HepG2 (cell line): ENCODE measurements around the gene SMARCC1. TPM values are rescaled to one million over a fixed set of nuclear protein-coding genes. Genes with fewer than 3 reads are reported as not detected.

Experiments used
- ATAC-seq: fragments of 200-7000 bp; cut with Tn5 transposase; 3 replicates; pipeline ENCODE4 v1.9.1; 2020; ENCODE audit warnings: mild to moderate bottlenecking, moderate library complexity
- BruUV-seq: library from RNA; stranded (reverse); fragments of 400-500 nt; replicated peaks from 2 replicates; lab custom pipeline; 2021; lab: Mats Ljungman, UMichigan
- CTCF ChIA-PET: fragments of 300-600 bp; formaldehyde crosslinking; extraction: SDS; loops from one replicate; lab custom pipeline; 2021; ENCODE audit warnings: low total read pairs, inconsistent platforms, low intra/inter-chr PET ratio; lab: Yijun Ruan, JAX
- POLR2A ChIA-PET: fragments of 350-600 bp; sonication (Branson Sonifier 250); formaldehyde crosslinking; loops from one replicate; lab custom pipeline; 2020; ENCODE audit warnings: antibody characterized with exemption, inconsistent platforms; lab: Yijun Ruan, JAX
- DNase-seq: peaks from one replicate; pipeline ENCODE4 v3.0.0-alpha.2; 2015; ENCODE audit warnings: low spot score
- FAIRE-seq: peaks from 3 replicates; lab custom pipeline; 2011; peaks lifted over from hg19 to GRCh38; lab: Jason Lieb, UNC
- H2AFZ ChIP-seq: one replicate; pipeline ENCODE4 v1.6.1; 2011; ENCODE audit warnings: low read length, inconsistent platforms
- H3K27ac ChIP-seq: fragments of 300-600 bp; 3 replicates; pipeline ENCODE4 v1.8.0; 2011; ENCODE audit warnings: mixed run types, mild to moderate bottlenecking, mixed read lengths, low read length, inconsistent platforms; ENCODE audit not compliant: insufficient read depth; ENCODE audit errors: extremely low read length
- H3K27me3 ChIP-seq, 2 experiments: fragments of 200-600 bp in 1 of 2; 2 replicates in 1 of 2; 3 replicates in 1 of 2; pipeline versions ENCODE4 v1.6.0 to v1.8.0; 2011; ENCODE audit warnings: low read length in 2 of 2, mild to moderate bottlenecking in 2 of 2, moderate library complexity in 2 of 2, inconsistent platforms in 1 of 2; ENCODE audit not compliant: insufficient read depth in 2 of 2, control insufficient read depth in 1 of 2
- H3K36me3 ChIP-seq, 2 experiments: fragments of 200-600 bp in 1 of 2; replicated peaks in 1 of 2; 2 replicates in 1 of 2; 3 replicates in 1 of 2; pipeline versions ENCODE4 v1.5.1 to v1.8.0; 2011; ENCODE audit warnings: low read length in 2 of 2, inconsistent platforms in 1 of 2; ENCODE audit not compliant: insufficient read depth in 2 of 2, control insufficient read depth in 1 of 2
- H3K4me1 ChIP-seq: 2 replicates; pipeline ENCODE4 v1.5.1; 2012; ENCODE audit warnings: low read length, inconsistent platforms; ENCODE audit not compliant: insufficient read depth
- H3K4me2 ChIP-seq: 2 replicates; pipeline ENCODE4 v1.6.0; 2011; ENCODE audit warnings: low read depth, low read length, inconsistent platforms
- H3K4me3 ChIP-seq, 3 experiments: fragments of 200-600 bp in 1 of 3; sonication (generic), shearing (Covaris generic) in 1 of 3; replicated peaks in 1 of 3; 2 replicates each; pipeline ENCODE4 v1.5.1; 2011 to 2016; ENCODE audit warnings: low read length in 3 of 3, inconsistent platforms in 2 of 3, low read depth in 2 of 3, mild to moderate bottlenecking in 2 of 3, control low read depth in 1 of 3, mixed read lengths in 1 of 3; ENCODE audit not compliant: insufficient read depth in 1 of 3
- H3K79me2 ChIP-seq: one replicate; pipeline ENCODE4 v1.6.1; 2011; ENCODE audit warnings: low read length, inconsistent platforms; ENCODE audit not compliant: insufficient read depth
- H3K9ac ChIP-seq: 2 replicates; pipeline ENCODE4 v1.6.0; 2011; ENCODE audit warnings: mild to moderate bottlenecking, low read depth, low read length, inconsistent platforms; ENCODE audit not compliant: insufficient read depth
- H3K9me3 ChIP-seq: 2 replicates; pipeline ENCODE4 v1.5.1; 2012; ENCODE audit warnings: mild to moderate bottlenecking, low read length
- H4K20me1 ChIP-seq: 2 replicates; pipeline ENCODE4 v1.6.0; 2011; ENCODE audit warnings: inconsistent platforms, mild to moderate bottlenecking, low read length, moderate library complexity; ENCODE audit not compliant: insufficient read depth
- DBP ChIP-seq: sonication (generic); formaldehyde crosslinking; IDR thresholded peaks from 2 replicates; pipeline ENCODE4 v1.4.0; 2020; ENCODE audit warnings: missing genetic modification reagents; ENCODE audit errors: not compliant biosample characterization
- KDM5B ChIP-seq: sonication (generic); formaldehyde crosslinking; IDR thresholded peaks from 2 replicates; pipeline ENCODE4 v1.4.0; 2020; ENCODE audit warnings: missing genetic modification reagents, mild to moderate bottlenecking, borderline replicate concordance
- MIXL1 ChIP-seq: IDR thresholded peaks from 2 replicates; pipeline ENCODE4 v1.6.1; 2016
- PHF20 ChIP-seq: sonication (generic); formaldehyde crosslinking; IDR thresholded peaks from 2 replicates; pipeline ENCODE4 v1.5.0; 2020; ENCODE audit warnings: mild to moderate bottlenecking, missing genetic modification reagents
- SETDB1 ChIP-seq: sonication (generic); formaldehyde crosslinking; IDR thresholded peaks from 2 replicates; pipeline ENCODE4 v1.5.1; 2020; ENCODE audit warnings: missing genetic modification reagents, mild to moderate bottlenecking, borderline replicate concordance
- ZBTB46 ChIP-seq: sonication (generic); formaldehyde crosslinking; IDR thresholded peaks from 2 replicates; pipeline ENCODE4 v1.4.0; 2020; ENCODE audit warnings: mild to moderate bottlenecking, missing genetic modification reagents, borderline replicate concordance
- ZFAT ChIP-seq: sonication (generic); formaldehyde crosslinking; conservative IDR thresholded peaks from 2 replicates; pipeline ENCODE4 v1.8.1; 2023; ENCODE audit warnings: missing genetic modification reagents, inconsistent platforms
- ZFX ChIP-seq: sonication (generic); formaldehyde crosslinking; IDR thresholded peaks from 2 replicates; pipeline ENCODE4 v1.4.0; 2020; ENCODE audit warnings: mild to moderate bottlenecking, low read depth, missing genetic modification reagents, moderate library complexity
- ZNF20 ChIP-seq: sonication (generic); formaldehyde crosslinking; IDR thresholded peaks from 2 replicates; pipeline ENCODE4 v1.4.0; 2020; ENCODE audit warnings: mild to moderate bottlenecking, moderate library complexity, missing genetic modification reagents
- ZNF296 ChIP-seq: sonication (generic); formaldehyde crosslinking; conservative IDR thresholded peaks from 2 replicates; pipeline ENCODE4 v1.5.0; 2020; ENCODE audit warnings: mild to moderate bottlenecking, missing genetic modification reagents
- ZNF431 ChIP-seq: sonication (generic); formaldehyde crosslinking; IDR thresholded peaks from 2 replicates; pipeline ENCODE4 v1.9.0; 2022; ENCODE audit warnings: missing genetic modification reagents, low read depth, mild to moderate bottlenecking, borderline replicate concordance
- ZNF605 ChIP-seq: sonication (generic); formaldehyde crosslinking; IDR thresholded peaks from 2 replicates; pipeline ENCODE4 v1.8.0; 2022; ENCODE audit warnings: mild to moderate bottlenecking, missing genetic modification reagents
- ZNF850 ChIP-seq: sonication (generic); formaldehyde crosslinking; conservative IDR thresholded peaks from 2 replicates; pipeline ENCODE4 v1.9.0; 2021; ENCODE audit warnings: mild to moderate bottlenecking, missing genetic modification reagents
- WGBS: methylation state at CpG from one replicate; pipeline ENCODE4 v1.1.6; 2017; ENCODE audit warnings: low lambda C conversion rate; 5-methylcytosine and 5-hydroxymethylcytosine counted together
- in situ Hi-C: cut with HindIII; loops from 2 replicates; pipeline ENCODE4 v1.10.0; 2017; ENCODE audit warnings: low pct_unique_long_range_greater_than_20kb; ENCODE audit not compliant: extremely low pct_ligation_motif_present
- intact Hi-C: fragments of 100-400 bp; cut with micrococcal nuclease; formaldehyde crosslinking; loops from one replicate; pipeline ENCODE4 v1.10.0; 2022; ENCODE audit not compliant: unreplicated experiment
- polyA plus RNA-seq, 8 experiments: library from polyadenylated mRNA; depleted of rRNA in 3 of 8; stranded (reverse) in 7 of 8; unstranded in 1 of 8; fragments of >200 nt; fragmentation: Illumina TruSeq in 4 of 8; extraction: Trizol in 4 of 8; gene quantifications; 2 replicates each; pipeline versions ENCODE4 v1.2.1 to v1.2.3, GENCODE V29; 2011 to 2016; ENCODE audit warnings: low read depth in 4 of 8, missing spikeins in 1 of 8, mixed read lengths in 1 of 8; ENCODE audit not compliant: insufficient read depth in 1 of 8
- total RNA-seq, 5 experiments: library from RNA; depleted of rRNA; stranded (reverse); fragments of >200 nt; fragmentation: Illumina TruSeq; extraction: Trizol; gene quantifications; 2 replicates each; pipeline ENCODE4 v1.2.3, GENCODE V29; 2016; ENCODE audit warnings: low read depth in 1 of 5
- TF ChIP-seq, protein P1 (sequence below): sonication (generic); formaldehyde crosslinking; IDR thresholded peaks from 2 replicates; pipeline ENCODE4 v1.4.0; 2020; ENCODE audit warnings: mild to moderate bottlenecking, missing genetic modification reagents, borderline replicate concordance
- TF ChIP-seq, protein P2 (sequence below): sonication (generic); formaldehyde crosslinking; IDR thresholded peaks from 2 replicates; pipeline ENCODE4 v1.8.1; 2023; ENCODE audit warnings: mild to moderate bottlenecking, missing genetic modification reagents
- TF ChIP-seq, protein P3 (sequence below): sonication (generic); formaldehyde crosslinking; IDR thresholded peaks from 2 replicates; pipeline ENCODE4 v1.4.0; 2020; ENCODE audit warnings: mild to moderate bottlenecking, missing genetic modification reagents

SMARCC1 gene
- total and polyA plus RNA-seq, 2 of the 13 experiments (the other 11 are each of a cell fraction or from before 2014, with no cell fraction given) = 47.9 to 58.4 TPM

- Histone ChIP-seq H3K9ac (no peak overlapping the region), H3K36me3 (peaks cover 29 to 75% of the 10 kb centered on the region in 2 experiments), H3K4me3 (no peak overlapping the region), H3K27me3 (no peaks in the 10 kb centered on the region), H3K27ac (no peak overlapping the region), H3K9me3 (no peaks in the 10 kb centered on the region), H2AFZ (no peak overlapping the region), H3K4me2 (no peak overlapping the region), H4K20me1 (no peaks in the 10 kb centered on the region; the same call in 1 of the 2 replicates), H3K79me2 (no peaks in the 10 kb centered on the region), H3K4me1 (no peaks in the 10 kb centered on the region)
- no peak for TF ChIP-seq ZFAT (CRISPR knock-in tag)
- no peak for TF ChIP-seq PHF20 (CRISPR knock-in tag)
- TF ChIP-seq ZNF296 (CRISPR knock-in tag) = no peak
- no peak for TF ChIP-seq SETDB1
- no peak for TF ChIP-seq ZNF605 (CRISPR knock-in tag)
- TF ChIP-seq ZNF20 = no peak
- TF ChIP-seq ZNF850 (CRISPR knock-in tag) = no peak
- TF ChIP-seq, protein P1, sequence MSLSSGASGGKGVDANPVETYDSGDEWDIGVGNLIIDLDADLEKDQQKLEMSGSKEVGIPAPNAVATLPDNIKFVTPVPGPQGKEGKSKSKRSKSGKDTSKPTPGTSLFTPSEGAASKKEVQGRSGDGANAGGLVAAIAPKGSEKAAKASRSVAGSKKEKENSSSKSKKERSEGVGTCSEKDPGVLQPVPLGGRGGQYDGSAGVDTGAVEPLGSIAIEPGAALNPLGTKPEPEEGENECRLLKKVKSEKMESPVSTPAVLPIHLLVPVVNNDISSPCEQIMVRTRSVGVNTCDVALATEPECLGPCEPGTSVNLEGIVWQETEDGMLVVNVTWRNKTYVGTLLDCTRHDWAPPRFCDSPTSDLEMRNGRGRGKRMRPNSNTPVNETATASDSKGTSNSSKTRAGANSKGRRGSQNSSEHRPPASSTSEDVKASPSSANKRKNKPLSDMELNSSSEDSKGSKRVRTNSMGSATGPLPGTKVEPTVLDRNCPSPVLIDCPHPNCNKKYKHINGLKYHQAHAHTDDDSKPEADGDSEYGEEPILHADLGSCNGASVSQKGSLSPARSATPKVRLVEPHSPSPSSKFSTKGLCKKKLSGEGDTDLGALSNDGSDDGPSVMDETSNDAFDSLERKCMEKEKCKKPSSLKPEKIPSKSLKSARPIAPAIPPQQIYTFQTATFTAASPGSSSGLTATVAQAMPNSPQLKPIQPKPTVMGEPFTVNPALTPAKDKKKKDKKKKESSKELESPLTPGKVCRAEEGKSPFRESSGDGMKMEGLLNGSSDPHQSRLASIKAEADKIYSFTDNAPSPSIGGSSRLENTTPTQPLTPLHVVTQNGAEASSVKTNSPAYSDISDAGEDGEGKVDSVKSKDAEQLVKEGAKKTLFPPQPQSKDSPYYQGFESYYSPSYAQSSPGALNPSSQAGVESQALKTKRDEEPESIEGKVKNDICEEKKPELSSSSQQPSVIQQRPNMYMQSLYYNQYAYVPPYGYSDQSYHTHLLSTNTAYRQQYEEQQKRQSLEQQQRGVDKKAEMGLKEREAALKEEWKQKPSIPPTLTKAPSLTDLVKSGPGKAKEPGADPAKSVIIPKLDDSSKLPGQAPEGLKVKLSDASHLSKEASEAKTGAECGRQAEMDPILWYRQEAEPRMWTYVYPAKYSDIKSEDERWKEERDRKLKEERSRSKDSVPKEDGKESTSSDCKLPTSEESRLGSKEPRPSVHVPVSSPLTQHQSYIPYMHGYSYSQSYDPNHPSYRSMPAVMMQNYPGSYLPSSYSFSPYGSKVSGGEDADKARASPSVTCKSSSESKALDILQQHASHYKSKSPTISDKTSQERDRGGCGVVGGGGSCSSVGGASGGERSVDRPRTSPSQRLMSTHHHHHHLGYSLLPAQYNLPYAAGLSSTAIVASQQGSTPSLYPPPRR = no peak
- TF ChIP-seq ZFX (CRISPR knock-in tag) = no peak
- no peak for TF ChIP-seq KDM5B (CRISPR knock-in tag)
- no peak for TF ChIP-seq ZNF431 (CRISPR knock-in tag)
- no peak for TF ChIP-seq ZBTB46 (CRISPR knock-in tag)
- no peak for TF ChIP-seq DBP (CRISPR knock-in tag)
- TF ChIP-seq, protein P2, sequence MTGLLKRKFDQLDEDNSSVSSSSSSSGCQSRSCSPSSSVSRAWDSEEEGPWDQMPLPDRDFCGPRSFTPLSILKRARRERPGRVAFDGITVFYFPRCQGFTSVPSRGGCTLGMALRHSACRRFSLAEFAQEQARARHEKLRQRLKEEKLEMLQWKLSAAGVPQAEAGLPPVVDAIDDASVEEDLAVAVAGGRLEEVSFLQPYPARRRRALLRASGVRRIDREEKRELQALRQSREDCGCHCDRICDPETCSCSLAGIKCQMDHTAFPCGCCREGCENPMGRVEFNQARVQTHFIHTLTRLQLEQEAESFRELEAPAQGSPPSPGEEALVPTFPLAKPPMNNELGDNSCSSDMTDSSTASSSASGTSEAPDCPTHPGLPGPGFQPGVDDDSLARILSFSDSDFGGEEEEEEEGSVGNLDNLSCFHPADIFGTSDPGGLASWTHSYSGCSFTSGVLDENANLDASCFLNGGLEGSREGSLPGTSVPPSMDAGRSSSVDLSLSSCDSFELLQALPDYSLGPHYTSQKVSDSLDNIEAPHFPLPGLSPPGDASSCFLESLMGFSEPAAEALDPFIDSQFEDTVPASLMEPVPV = no peak
- TF ChIP-seq MIXL1 (CRISPR knock-in tag) = no peak
- TF ChIP-seq, protein P3, sequence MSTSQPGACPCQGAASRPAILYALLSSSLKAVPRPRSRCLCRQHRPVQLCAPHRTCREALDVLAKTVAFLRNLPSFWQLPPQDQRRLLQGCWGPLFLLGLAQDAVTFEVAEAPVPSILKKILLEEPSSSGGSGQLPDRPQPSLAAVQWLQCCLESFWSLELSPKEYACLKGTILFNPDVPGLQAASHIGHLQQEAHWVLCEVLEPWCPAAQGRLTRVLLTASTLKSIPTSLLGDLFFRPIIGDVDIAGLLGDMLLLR (CRISPR knock-in tag) = no peak
- ChIA-PET POLR2A (no interaction called here), CTCF (no interaction called here)
- BruUV-seq = no TSS peak
- ATAC-seq (no peak), DNase-seq (no peak), FAIRE-seq (no peak)
- 95% methylated on average over 6 of the region's 6 CpGs for WGBS
- in situ Hi-C loops = no loop called here
- intact Hi-C loops = no loop called here
These were observed 93.2 kb downstream of the SMARCC1 start for GRCh38 chr3:47688488-47688887.
